GM21723 (cell line): ENCODE data around the gene KCTD14.
"Not testable (repeated sequence)": the region's sequence is repeated elsewhere in the genome, so short reads cannot be mapped to it uniquely, and the experiment has no call there.

Experiments used
- ATAC-seq: cut with Tn5 transposase; IDR thresholded peaks from one replicate; pipeline ENCODE4 v1.9.1; 2021; ENCODE audit warnings: mild to moderate bottlenecking, moderate library complexity; ENCODE audit not compliant: unreplicated experiment

Gene KCTD14

GRCh38 chr11:78048561-78048960 is 25.5 kb upstream of the KCTD14 start:
- no peak for ATAC-seq

- ATAC-seq = no peak
Observed at GRCh38 chr11:78046486-78046854, 23.4 kb upstream of the KCTD14 start.

GRCh38 chr11:78045851-78046485 is 22.9 kb upstream of the KCTD14 start:
- peak; percentile 52 for ATAC-seq

GRCh38 chr11:78044706-78045105 is 21.6 kb upstream of the KCTD14 start:
- ATAC-seq = no peak

- no peak for ATAC-seq
Observed at GRCh38 chr11:78041843-78042440, 18.9 kb upstream of the KCTD14 start.

GRCh38 chr11:78041380-78041719 is 18.3 kb upstream of the KCTD14 start:
- ATAC-seq = not testable (repeated sequence)

- no peak for ATAC-seq
Observed at GRCh38 chr11:78040691-78041379, 17.8 kb upstream of the KCTD14 start.

- peak; percentile 70 for ATAC-seq
Observed at GRCh38 chr11:78039919-78040671, 17.0 kb upstream of the KCTD14 start.

- ATAC-seq = peak; percentile 23
Observed at GRCh38 chr11:78039391-78039918, 16.4 kb upstream of the KCTD14 start.

GRCh38 chr11:78038697-78039313 is 15.7 kb upstream of the KCTD14 start:
- ATAC-seq = no peak

GRCh38 chr11:78037825-78038620 is 14.9 kb upstream of the KCTD14 start:
- ATAC-seq = no peak

GRCh38 chr11:78037056-78037455 is 14.0 kb upstream of the KCTD14 start:
- no peak for ATAC-seq

GRCh38 chr11:78036313-78036712 is 13.2 kb upstream of the KCTD14 start:
- no peak for ATAC-seq

- no peak for ATAC-seq
Observed at GRCh38 chr11:78034623-78035022, 11.5 kb upstream of the KCTD14 start.

- ATAC-seq = no peak
Observed at GRCh38 chr11:78033040-78033439, 10.0 kb upstream of the KCTD14 start.

GRCh38 chr11:78032090-78032489 is 9.0 kb upstream of the KCTD14 start:
- no peak for ATAC-seq

- peak; percentile 77 for ATAC-seq
Observed at GRCh38 chr11:78031629-78032028, 8.6 kb upstream of the KCTD14 start.

GRCh38 chr11:78030429-78031325 is 7.6 kb upstream of the KCTD14 start:
- no peak for ATAC-seq

- not testable (repeated sequence) for ATAC-seq
Observed at GRCh38 chr11:78028423-78028822, 5.3 kb upstream of the KCTD14 start.
